HG02973 (cell line): ENCODE data around the gene ATIC.

Experiments used
- ATAC-seq: cut with Tn5 transposase; IDR thresholded peaks from one replicate; pipeline ENCODE4 v1.9.1; 2021; ENCODE audit warnings: moderate library complexity; ENCODE audit not compliant: unreplicated experiment

ATIC gene

GRCh38 chr2:215396595-215397313 lies 84.9 kb downstream of the ATIC start:
- ATAC-seq = no peak

GRCh38 chr2:215397632-215398341 lies 85.9 kb downstream of the ATIC start:
- ATAC-seq = no peak

- ATAC-seq = no peak
These were observed 87.3 kb downstream of the ATIC start for GRCh38 chr2:215399067-215399716.
